ENCODE results near the gene SNX19.

SNX19 gene

GRCh38 chr11:130854483-130854882 lies 61.8 kb downstream of the SNX19 start:
- no peaks in the 10 kb centered on the region for H3K9me3 ChIP-seq (ENCODE audit: low read length)
- no peak overlapping the region for H3K9ac ChIP-seq (ENCODE audit: low read length)
- H3K27ac ChIP-seq (ENCODE audit: low read depth, low read length): no peak overlapping the region
- peaks cover 2% of the 10 kb centered on the region for H3K4me1 ChIP-seq (ENCODE audit: insufficient read depth, low read length)
- no peaks in the 10 kb centered on the region for H3K27me3 ChIP-seq (ENCODE audit: control insufficient read depth in 1 of 2, insufficient read depth in 2 of 2, low read length in 2 of 2)
- H3K36me3 ChIP-seq (ENCODE audit: insufficient read depth, low read length): no peaks in the 10 kb centered on the region
- no peak overlapping the region for H3K4me3 ChIP-seq (ENCODE audit: low read depth in 1 of 2, low read length in 2 of 2)

GRCh38 chr11:130852589-130852988 lies 63.7 kb downstream of the SNX19 start:
- H3K9ac ChIP-seq (ENCODE audit: low read length): no peak overlapping the region
- H3K36me3 ChIP-seq (ENCODE audit: insufficient read depth, low read length): no peaks in the 10 kb centered on the region
- H3K27ac ChIP-seq (ENCODE audit: low read depth, low read length): no peak overlapping the region
- H3K9me3 ChIP-seq (ENCODE audit: low read length): no peaks in the 10 kb centered on the region
- no peaks in the 10 kb centered on the region for H3K4me1 ChIP-seq (ENCODE audit: insufficient read depth, low read length)
- H3K4me3 ChIP-seq (ENCODE audit: low read depth in 1 of 2, low read length in 2 of 2): no peak overlapping the region
- no peaks in the 10 kb centered on the region for H3K27me3 ChIP-seq (ENCODE audit: control insufficient read depth in 1 of 2, insufficient read depth in 2 of 2, low read length in 2 of 2)

- H3K4me1 ChIP-seq (ENCODE audit: insufficient read depth, low read length): no peaks in the 10 kb centered on the region
- no peak overlapping the region for H3K4me3 ChIP-seq (ENCODE audit: low read depth in 1 of 2, low read length in 2 of 2)
- H3K36me3 ChIP-seq (ENCODE audit: insufficient read depth, low read length): no peaks in the 10 kb centered on the region
- no peak overlapping the region for H3K27ac ChIP-seq (ENCODE audit: low read depth, low read length)
- H3K27me3 ChIP-seq (ENCODE audit: control insufficient read depth in 1 of 2, insufficient read depth in 2 of 2, low read length in 2 of 2): no peaks in the 10 kb centered on the region
- H3K9ac ChIP-seq (ENCODE audit: low read length): no peak overlapping the region
- no peaks in the 10 kb centered on the region for H3K9me3 ChIP-seq (ENCODE audit: low read length)
These were observed 65.9 kb downstream of the SNX19 start for GRCh38 chr11:130850185-130850944.

GRCh38 chr11:130849215-130849568 lies 67.1 kb downstream of the SNX19 start:
- Histone ChIP-seq H3K9ac (ENCODE audit: low read length) (no peak overlapping the region), H3K36me3 (ENCODE audit: insufficient read depth, low read length) (no peaks in the 10 kb centered on the region), H3K27me3 (ENCODE audit: control insufficient read depth in 1 of 2, insufficient read depth in 2 of 2, low read length in 2 of 2) (no peaks in the 10 kb centered on the region), H3K27ac (ENCODE audit: low read depth, low read length) (no peak overlapping the region), H3K4me3 (ENCODE audit: low read depth in 1 of 2, low read length in 2 of 2) (no peak overlapping the region), H3K9me3 (ENCODE audit: low read length) (no peaks in the 10 kb centered on the region), H3K4me1 (ENCODE audit: insufficient read depth, low read length) (no peaks in the 10 kb centered on the region)

DNA sequence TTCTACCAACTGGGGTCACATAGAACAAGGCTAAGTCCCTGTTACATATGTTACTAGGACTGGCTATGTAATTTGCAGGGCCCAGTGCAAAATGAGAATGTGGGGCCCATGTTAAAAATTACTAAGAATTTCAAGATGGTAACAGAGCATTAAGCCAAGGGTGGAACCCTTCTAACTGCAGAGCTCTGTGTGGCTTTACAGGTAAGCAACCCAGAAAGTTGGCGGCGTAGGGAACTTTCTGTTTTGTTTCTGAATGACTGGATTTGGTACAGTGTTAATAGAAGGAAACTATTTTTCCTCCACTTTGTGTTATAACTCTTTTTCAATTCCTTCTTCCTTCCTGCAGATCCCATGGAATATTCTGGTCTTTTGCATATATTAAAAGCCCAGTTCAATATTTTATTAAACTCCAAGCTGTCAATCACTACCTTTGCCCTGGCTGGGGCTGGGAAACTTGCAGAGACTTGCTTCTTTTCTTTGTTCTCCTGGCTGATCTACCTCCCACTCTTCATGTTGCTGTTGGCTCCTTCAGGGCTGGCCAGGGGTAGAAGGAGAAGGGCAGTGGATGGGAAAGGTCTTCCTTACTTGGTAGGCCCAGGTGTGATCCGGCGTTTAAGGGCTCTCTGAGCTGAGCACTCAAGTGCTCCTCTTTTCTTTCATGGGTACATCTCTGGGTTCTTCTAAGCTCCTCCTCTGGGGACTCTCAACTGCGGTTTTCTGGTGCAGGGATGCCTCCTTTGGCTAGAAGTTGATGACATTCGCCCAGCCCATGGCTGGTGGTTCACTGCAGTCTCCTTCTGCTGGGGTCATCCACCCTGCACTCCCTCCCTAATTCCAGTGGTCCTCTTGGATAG lies 67.7 kb downstream of the SNX19 start:
- H3K27ac ChIP-seq (ENCODE audit: low read depth, low read length): no peak overlapping the region
- no peak overlapping the region for H3K9ac ChIP-seq (ENCODE audit: low read length)
- H3K4me3 ChIP-seq (ENCODE audit: low read depth in 1 of 2, low read length in 2 of 2): no peak overlapping the region

GRCh38 chr11:130847517-130847916 lies 68.8 kb downstream of the SNX19 start:
- H3K9me3 ChIP-seq (ENCODE audit: low read length): no peaks in the 10 kb centered on the region
- no peaks in the 10 kb centered on the region for H3K27me3 ChIP-seq (ENCODE audit: control insufficient read depth in 1 of 2, insufficient read depth in 2 of 2, low read length in 2 of 2)
- H3K27ac ChIP-seq (ENCODE audit: low read depth, low read length): no peak overlapping the region
- no peak overlapping the region for H3K9ac ChIP-seq (ENCODE audit: low read length)
- no peaks in the 10 kb centered on the region for H3K36me3 ChIP-seq (ENCODE audit: insufficient read depth, low read length)
- no peaks in the 10 kb centered on the region for H3K4me1 ChIP-seq (ENCODE audit: insufficient read depth, low read length)
- no peak overlapping the region for H3K4me3 ChIP-seq (ENCODE audit: low read depth in 1 of 2, low read length in 2 of 2)

More for the DNA sequence above, 67.7 kb downstream of the SNX19 start:
- Histone ChIP-seq H3K4me1 (ENCODE audit: insufficient read depth, low read length) (no peaks in the 10 kb centered on the region), H3K36me3 (ENCODE audit: insufficient read depth, low read length) (no peaks in the 10 kb centered on the region), H3K9me3 (ENCODE audit: low read length) (no peaks in the 10 kb centered on the region), H3K27me3 (ENCODE audit: control insufficient read depth in 1 of 2, insufficient read depth in 2 of 2, low read length in 2 of 2) (no peaks in the 10 kb centered on the region)

GRCh38 chr11:130846606-130847005 lies 69.7 kb downstream of the SNX19 start:
- Histone ChIP-seq H3K36me3 (ENCODE audit: insufficient read depth, low read length) (no peaks in the 10 kb centered on the region), H3K27me3 (ENCODE audit: control insufficient read depth in 1 of 2, insufficient read depth in 2 of 2, low read length in 2 of 2) (no peaks in the 10 kb centered on the region), H3K4me3 (ENCODE audit: low read depth in 1 of 2, low read length in 2 of 2) (no peak overlapping the region), H3K9me3 (ENCODE audit: low read length) (no peaks in the 10 kb centered on the region), H3K4me1 (ENCODE audit: insufficient read depth, low read length) (no peaks in the 10 kb centered on the region), H3K9ac (ENCODE audit: low read length) (no peak overlapping the region), H3K27ac (ENCODE audit: low read depth, low read length) (no peak overlapping the region)

DNA sequence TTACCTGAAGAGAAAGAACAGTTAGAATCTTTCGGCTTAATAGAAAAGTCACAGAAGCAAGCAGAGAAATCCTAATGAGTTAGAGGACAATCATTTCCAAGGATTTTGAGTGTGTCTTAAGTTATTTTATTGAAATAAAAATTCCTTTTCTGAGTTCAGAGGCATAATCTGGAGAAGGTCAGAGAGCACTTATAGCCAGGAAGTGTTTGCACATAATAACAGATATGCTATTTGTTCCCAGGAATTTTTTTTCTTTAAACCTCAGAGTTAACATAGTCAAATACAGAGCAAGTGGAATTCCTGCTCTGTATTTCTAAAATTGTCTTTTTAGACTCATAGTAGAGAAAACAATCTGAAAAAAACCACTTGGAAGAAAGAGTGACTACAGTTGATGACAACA lies 74.3 kb downstream of the SNX19 start:
- H3K36me3 ChIP-seq (ENCODE audit: insufficient read depth, low read length): no peaks in the 10 kb centered on the region
- H3K4me3 ChIP-seq (ENCODE audit: low read depth in 1 of 2, low read length in 2 of 2): no peak overlapping the region
- no peaks in the 10 kb centered on the region for H3K27me3 ChIP-seq (ENCODE audit: control insufficient read depth in 1 of 2, insufficient read depth in 2 of 2, low read length in 2 of 2)
- no peak overlapping the region for H3K9ac ChIP-seq (ENCODE audit: low read length)
- no peak overlapping the region for H3K27ac ChIP-seq (ENCODE audit: low read depth, low read length)
- H3K4me1 ChIP-seq (ENCODE audit: insufficient read depth, low read length): peaks cover 15% of the 10 kb centered on the region
- H3K9me3 ChIP-seq (ENCODE audit: low read length): no peaks in the 10 kb centered on the region

DNA sequence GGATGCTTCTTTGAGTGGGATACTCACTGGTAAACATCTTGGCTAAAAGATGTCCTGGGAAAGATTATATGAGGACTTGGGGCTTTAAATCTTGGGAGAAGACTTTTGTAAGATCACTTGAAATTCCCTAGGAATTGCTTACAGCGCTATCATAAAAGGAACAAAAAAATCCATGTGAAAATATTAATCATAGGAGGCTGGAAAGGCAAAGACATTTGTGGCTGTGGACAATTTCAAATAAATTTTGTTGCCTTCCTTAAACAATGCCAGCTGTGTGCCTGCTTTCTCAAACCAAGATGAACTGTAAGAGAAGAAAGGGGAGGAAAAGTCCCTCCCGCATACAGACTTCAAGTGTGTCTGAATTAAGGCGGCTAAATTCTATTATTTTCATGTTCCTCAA lies 75.6 kb downstream of the SNX19 start:
- Histone ChIP-seq H3K36me3 (ENCODE audit: insufficient read depth, low read length) (no peaks in the 10 kb centered on the region), H3K9ac (ENCODE audit: low read length) (no peak overlapping the region), H3K4me1 (ENCODE audit: insufficient read depth, low read length) (peaks cover 15% of the 10 kb centered on the region), H3K27ac (ENCODE audit: low read depth, low read length) (no peak overlapping the region), H3K9me3 (ENCODE audit: low read length) (no peaks in the 10 kb centered on the region), H3K4me3 (ENCODE audit: low read depth in 1 of 2, low read length in 2 of 2) (no peak overlapping the region), H3K27me3 (ENCODE audit: control insufficient read depth in 1 of 2, insufficient read depth in 2 of 2, low read length in 2 of 2) (no peaks in the 10 kb centered on the region)

GRCh38 chr11:130839981-130840666 lies 76.2 kb downstream of the SNX19 start:
- Histone ChIP-seq H3K4me1 (ENCODE audit: insufficient read depth, low read length) (peaks cover 15% of the 10 kb centered on the region), H3K27ac (ENCODE audit: low read depth, low read length) (no peak overlapping the region), H3K27me3 (ENCODE audit: control insufficient read depth in 1 of 2, insufficient read depth in 2 of 2, low read length in 2 of 2) (no peaks in the 10 kb centered on the region), H3K4me3 (ENCODE audit: low read depth in 1 of 2, low read length in 2 of 2) (no peak overlapping the region), H3K36me3 (ENCODE audit: insufficient read depth, low read length) (no peaks in the 10 kb centered on the region), H3K9me3 (ENCODE audit: low read length) (no peaks in the 10 kb centered on the region), H3K9ac (ENCODE audit: low read length) (no peak overlapping the region)

DNA sequence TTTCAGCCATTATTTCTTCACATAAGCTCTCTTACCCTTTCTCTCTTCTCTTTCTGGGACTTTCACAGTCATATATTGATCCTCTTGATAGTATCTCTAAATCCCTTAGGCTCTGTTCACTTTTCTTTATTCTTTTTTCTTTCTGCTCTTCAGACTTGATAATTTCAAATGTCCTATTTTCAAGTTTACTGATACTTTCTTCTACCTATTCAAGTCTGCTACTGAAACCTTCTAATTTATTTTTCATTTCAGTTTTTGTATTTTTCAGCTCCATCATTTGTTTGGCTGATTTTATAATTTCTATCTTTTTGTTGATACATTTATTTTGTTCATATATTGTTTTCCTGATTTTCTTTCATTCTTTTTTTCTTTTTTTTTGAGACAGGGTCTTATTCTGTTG lies 79.1 kb downstream of the SNX19 start:
- Histone ChIP-seq H3K9ac (ENCODE audit: low read length) (no peak overlapping the region), H3K36me3 (ENCODE audit: insufficient read depth, low read length) (no peaks in the 10 kb centered on the region), H3K27ac (ENCODE audit: low read depth, low read length) (no peak overlapping the region), H3K4me3 (ENCODE audit: low read depth in 1 of 2, low read length in 2 of 2) (no peak overlapping the region), H3K27me3 (ENCODE audit: control insufficient read depth in 1 of 2, insufficient read depth in 2 of 2, low read length in 2 of 2) (no peaks in the 10 kb centered on the region), H3K9me3 (ENCODE audit: low read length) (no peaks in the 10 kb centered on the region), H3K4me1 (ENCODE audit: insufficient read depth, low read length) (peaks cover 15% of the 10 kb centered on the region)

Measured in muscle layer of colon (tissue), 2 donors.